Endothelial cell of umbilical vein (primary cell): ENCODE measurements around the gene CARD10. TPM values are rescaled to one million over a fixed set of nuclear protein-coding genes. Genes with fewer than 3 reads are reported as not detected.

Experiments used
- BruUV-seq: library from RNA; stranded (reverse); fragments of 400-500 nt; replicated peaks from 2 replicates; lab custom pipeline; 2021; lab: Mats Ljungman, UMichigan
- CTCF ChIA-PET: fragments of 300-600, 350-600 bp; sonication (Branson Sonifier 250); formaldehyde crosslinking; loops from one replicate; lab custom pipeline; 2021; ENCODE audit warnings: antibody characterized with exemption, inconsistent platforms; lab: Charles Lee
- POLR2A ChIA-PET: fragments of 300-600, 350-600 bp; sonication (Branson Sonifier 250); formaldehyde crosslinking; loops from one replicate; lab custom pipeline; 2021; ENCODE audit warnings: antibody characterized with exemption, inconsistent platforms; lab: Charles Lee
- DNase-seq: peaks from one replicate; pipeline ENCODE4 v3.0.0-alpha.2; 2011; ENCODE audit warnings: low read depth, low spot score
- FAIRE-seq: peaks from 2 replicates; lab custom pipeline; 2011; peaks lifted over from hg19 to GRCh38; lab: Jason Lieb, UNC
- H2AFZ ChIP-seq: 2 replicates; pipeline ENCODE4 v1.6.0; 2012; ENCODE audit warnings: low read depth, low read length, control low read depth, inconsistent platforms
- H3K27ac ChIP-seq: 2 replicates; pipeline ENCODE4 v1.5.1; 2011; ENCODE audit warnings: low read depth, mild to moderate bottlenecking, control low read depth, low read length, moderate library complexity; ENCODE audit not compliant: insufficient read depth
- H3K27me3 ChIP-seq, 2 experiments: 2 replicates each; pipeline versions ENCODE4 v1.6.0 to v1.6.1; 2011; ENCODE audit warnings: low read length in 2 of 2, mixed read lengths in 1 of 2; ENCODE audit not compliant: control insufficient read depth in 2 of 2, insufficient read depth in 2 of 2
- H3K36me3 ChIP-seq, 2 experiments: 2 replicates in 1 of 2; 3 replicates in 1 of 2; pipeline ENCODE4 v1.5.1; 2011; ENCODE audit warnings: low read length in 2 of 2, mild to moderate bottlenecking in 1 of 2, moderate library complexity in 1 of 2; ENCODE audit not compliant: control insufficient read depth in 2 of 2, insufficient read depth in 2 of 2; ENCODE audit errors: extremely low read depth in 1 of 2
- H3K4me1 ChIP-seq: 3 replicates; pipeline ENCODE4 v1.5.1; 2011; ENCODE audit warnings: mild to moderate bottlenecking, low read length; ENCODE audit not compliant: control insufficient read depth, insufficient read depth; ENCODE audit errors: extremely low read depth
- H3K4me2 ChIP-seq: 2 replicates; pipeline ENCODE4 v1.6.1; 2011; ENCODE audit warnings: low read length, control low read depth, mixed read lengths; ENCODE audit not compliant: insufficient read depth
- H3K4me3 ChIP-seq, 3 experiments: fragments of 200-600 bp in 1 of 3; sonication (generic), shearing (Covaris generic) in 1 of 3; replicated peaks in 1 of 3; 2 replicates each; pipeline ENCODE4 v1.5.1; 2011 to 2016; ENCODE audit warnings: control low read depth in 3 of 3, low read length in 3 of 3, mild to moderate bottlenecking in 2 of 3, inconsistent platforms in 1 of 3, low read depth in 1 of 3, moderate library complexity in 1 of 3; ENCODE audit not compliant: insufficient read depth in 1 of 3
- H3K79me2 ChIP-seq: 2 replicates; pipeline ENCODE4 v1.6.0; 2012; ENCODE audit warnings: low read length, inconsistent platforms; ENCODE audit not compliant: control insufficient read depth, insufficient read depth
- H3K9ac ChIP-seq: replicated peaks from 2 replicates; pipeline ENCODE3; 2011; ENCODE audit warnings: low read length, control low read depth; ENCODE audit not compliant: insufficient read depth; ENCODE audit errors: extremely low read depth
- H3K9me1 ChIP-seq: replicated peaks from 3 replicates; pipeline ENCODE4 v1.6.0; 2011; ENCODE audit warnings: mild to moderate bottlenecking, low read length; ENCODE audit not compliant: control insufficient read depth, insufficient read depth; ENCODE audit errors: extremely low read depth
- H3K9me3 ChIP-seq: replicated peaks from 2 replicates; pipeline ENCODE4 v1.5.1; 2012; ENCODE audit warnings: low read length, inconsistent platforms; ENCODE audit not compliant: control insufficient read depth, insufficient read depth
- H4K20me1 ChIP-seq: replicated peaks from 2 replicates; pipeline ENCODE3; 2011; ENCODE audit warnings: mild to moderate bottlenecking, low read length; ENCODE audit not compliant: control insufficient read depth, insufficient read depth; ENCODE audit errors: extremely low read depth
- EZH2 ChIP-seq: IDR thresholded peaks from 2 replicates; pipeline ENCODE4 v1.6.1; 2012; ENCODE audit warnings: borderline replicate concordance, low read depth, mild to moderate bottlenecking, moderate library complexity, low read length, inconsistent platforms; ENCODE audit not compliant: severe bottlenecking
- FOS ChIP-seq: IDR thresholded peaks from 2 replicates; pipeline ENCODE4 v1.6.1; 2011; ENCODE audit warnings: mild to moderate bottlenecking, low read length, moderate library complexity, borderline replicate concordance; ENCODE audit not compliant: insufficient read depth
- GATA2 ChIP-seq: IDR thresholded peaks from 2 replicates; pipeline ENCODE4 v1.7.0; 2011; ENCODE audit warnings: low read depth, mild to moderate bottlenecking, moderate library complexity, mixed read lengths, low read length; ENCODE audit not compliant: insufficient read length, insufficient read depth
- JUN ChIP-seq: IDR thresholded peaks from 2 replicates; pipeline ENCODE4 v1.6.1; 2011; ENCODE audit warnings: borderline replicate concordance, low read depth; ENCODE audit not compliant: insufficient read length, insufficient read depth
- POLR2AphosphoS5 ChIP-seq: IDR thresholded peaks from 2 replicates; pipeline ENCODE4 v1.6.1; 2012; ENCODE audit warnings: low read depth, mild to moderate bottlenecking, control low read depth, low read length, moderate library complexity; ENCODE audit not compliant: insufficient read depth
- dilution Hi-C: fragments of 300-500 bp; cut with MboI; formaldehyde crosslinking; loops from one replicate; pipeline ENCODE4 v1.15.0; 2019; ENCODE audit warnings: low sequenced_read_pairs; ENCODE audit not compliant: extremely low pct_ligation_motif_present
- intact Hi-C: fragments of 100-400 bp; cut with micrococcal nuclease; formaldehyde crosslinking; loops from one replicate; pipeline ENCODE4 v1.10.0; 2022
- polyA plus RNA-seq, 4 experiments: library from polyadenylated mRNA; depleted of rRNA in 3 of 4; stranded (reverse) in 3 of 4; unstranded in 1 of 4; fragments of >200 nt; gene quantifications; 2 replicates each; pipeline versions ENCODE4 v1.2.1 to v1.2.3, GENCODE V29; 2011 to 2012; ENCODE audit warnings: missing spikeins in 1 of 4
- total RNA-seq: library from RNA; stranded (reverse); gene quantifications from 2 replicates; pipeline ENCODE4 v1.2.3, GENCODE V29; 2021
- TF ChIP-seq, protein P1 (sequence below), 2 donors: IDR thresholded peaks; 1 replicate in 1 of 2; 2 replicates in 1 of 2; pipeline ENCODE4 v1.5.1; 2011; ENCODE audit warnings: low read length in 2 of 2, mild to moderate bottlenecking in 2 of 2, moderate library complexity in 2 of 2, control low read depth in 1 of 2, inconsistent platforms in 1 of 2, low read depth in 1 of 2; ENCODE audit not compliant: insufficient read depth in 1 of 2; ENCODE audit errors: extremely low read depth in 1 of 2
- TF ChIP-seq, protein P2 (sequence below): IDR thresholded peaks from 2 replicates; pipeline ENCODE4 v1.6.1; 2011; ENCODE audit not compliant: insufficient read depth, insufficient read length

The CARD10 gene
- total and polyA plus RNA-seq, 2 donors (not counting 3 experiments of a cell fraction or from before 2014, with no cell fraction given) = 36.1 to 39.5 TPM

DNA sequence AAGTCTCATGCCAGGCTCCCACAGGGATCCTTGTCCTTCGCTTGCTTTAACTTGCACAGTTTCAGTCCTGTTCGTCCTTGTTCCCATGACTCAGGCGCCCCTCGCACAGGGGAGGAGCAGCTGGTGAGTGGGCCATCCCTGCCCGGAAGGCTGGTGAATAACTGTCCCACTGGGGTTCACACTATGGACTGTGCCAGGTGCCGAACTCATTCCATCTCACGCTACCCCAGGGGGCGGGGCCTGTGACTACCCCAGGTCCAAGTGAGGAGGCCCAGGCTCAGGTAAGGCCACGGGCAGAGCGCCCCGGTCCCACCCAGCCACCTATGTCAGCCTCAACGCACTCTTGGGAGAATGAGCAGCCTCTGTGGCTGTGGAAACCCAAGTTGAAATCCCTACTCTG, 7.2 kb upstream of the CARD10 start:
- dilution Hi-C loops = no loop called here
- Histone ChIP-seq H3K36me3 (no peaks in the 10 kb centered on the region), H3K4me1 (peaks cover 13% of the 10 kb centered on the region), H2AFZ (no peak overlapping the region), H3K9me1 (no peaks in the 10 kb centered on the region), H3K4me2 (no peak overlapping the region), H4K20me1 (no peaks in the 10 kb centered on the region), H3K79me2 (no peaks in the 10 kb centered on the region), H3K27me3 (no peaks in the 10 kb centered on the region), H3K4me3 (no peak overlapping the region), H3K9me3 (no peaks in the 10 kb centered on the region), H3K27ac (no peak overlapping the region), H3K9ac (no peak overlapping the region)
- ChIA-PET CTCF (no interaction called here), POLR2A (no interaction called here)
- BruUV-seq = no TSS peak
- DNase-seq (no peak), FAIRE-seq (no peak)
- intact Hi-C loops = no loop called here
- no peak for TF ChIP-seq EZH2
- TF ChIP-seq, protein P1, sequence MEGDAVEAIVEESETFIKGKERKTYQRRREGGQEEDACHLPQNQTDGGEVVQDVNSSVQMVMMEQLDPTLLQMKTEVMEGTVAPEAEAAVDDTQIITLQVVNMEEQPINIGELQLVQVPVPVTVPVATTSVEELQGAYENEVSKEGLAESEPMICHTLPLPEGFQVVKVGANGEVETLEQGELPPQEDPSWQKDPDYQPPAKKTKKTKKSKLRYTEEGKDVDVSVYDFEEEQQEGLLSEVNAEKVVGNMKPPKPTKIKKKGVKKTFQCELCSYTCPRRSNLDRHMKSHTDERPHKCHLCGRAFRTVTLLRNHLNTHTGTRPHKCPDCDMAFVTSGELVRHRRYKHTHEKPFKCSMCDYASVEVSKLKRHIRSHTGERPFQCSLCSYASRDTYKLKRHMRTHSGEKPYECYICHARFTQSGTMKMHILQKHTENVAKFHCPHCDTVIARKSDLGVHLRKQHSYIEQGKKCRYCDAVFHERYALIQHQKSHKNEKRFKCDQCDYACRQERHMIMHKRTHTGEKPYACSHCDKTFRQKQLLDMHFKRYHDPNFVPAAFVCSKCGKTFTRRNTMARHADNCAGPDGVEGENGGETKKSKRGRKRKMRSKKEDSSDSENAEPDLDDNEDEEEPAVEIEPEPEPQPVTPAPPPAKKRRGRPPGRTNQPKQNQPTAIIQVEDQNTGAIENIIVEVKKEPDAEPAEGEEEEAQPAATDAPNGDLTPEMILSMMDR (IDR thresholded peaks at IDR 0.05; ENCODE audit: extremely low read depth in 1 of 2, insufficient read depth in 1 of 2, low read depth in 1 of 2, low read length in 2 of 2) = no peak
- TF ChIP-seq JUN = no peak

DNA sequence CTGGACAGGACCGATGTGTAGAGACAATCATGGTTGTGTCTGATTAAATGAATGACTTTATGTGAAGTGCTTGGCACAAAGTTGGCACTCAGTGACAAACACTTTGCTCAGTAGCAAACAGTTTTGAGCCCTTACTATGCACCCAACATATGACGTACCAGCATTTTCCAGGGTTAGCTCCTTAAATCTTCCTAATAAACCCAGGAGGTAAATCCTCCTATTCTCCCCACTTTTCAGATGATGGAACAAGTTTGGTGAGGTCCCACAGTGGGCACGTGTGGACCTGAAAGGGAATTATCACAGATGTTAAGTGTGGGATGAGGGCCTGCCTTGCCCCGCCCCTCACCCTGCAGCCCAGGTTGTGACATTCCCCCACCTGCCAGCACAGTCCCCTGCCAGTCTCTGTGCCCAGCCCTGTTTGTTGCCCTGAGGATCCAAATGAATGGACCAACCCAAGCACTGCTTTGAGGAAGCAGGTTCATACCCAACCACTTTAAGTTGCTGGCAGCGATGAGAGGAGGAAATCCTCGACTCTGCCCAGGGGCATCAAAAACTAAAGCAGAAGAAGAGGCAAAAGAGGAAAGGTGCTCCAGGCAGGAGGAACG, 6.6 kb upstream of the CARD10 start:
- FAIRE-seq (no peak), DNase-seq (no peak)
- intact Hi-C loops = no loop called here
- TF ChIP-seq GATA2 = no peak
- TF ChIP-seq, protein P1 (IDR thresholded peaks at IDR 0.05; ENCODE audit: extremely low read depth in 1 of 2, insufficient read depth in 1 of 2, low read depth in 1 of 2, low read length in 2 of 2) = no peak
- TF ChIP-seq, protein P2, sequence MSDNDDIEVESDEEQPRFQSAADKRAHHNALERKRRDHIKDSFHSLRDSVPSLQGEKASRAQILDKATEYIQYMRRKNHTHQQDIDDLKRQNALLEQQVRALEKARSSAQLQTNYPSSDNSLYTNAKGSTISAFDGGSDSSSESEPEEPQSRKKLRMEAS = no peak
- no peak for TF ChIP-seq JUN
- TF ChIP-seq POLR2AphosphoS5 = no peak
- no peak for TF ChIP-seq EZH2
- TF ChIP-seq FOS = no peak
- CTCF ChIA-PET = interaction anchor here (0.9 to 1.5 kb wide), 2 partner anchors 27 to 67 kb away, joined by 3 to 5 read pairs; no protein-coding TSS in a partner anchor
- dilution Hi-C loops = no loop called here
- Histone ChIP-seq H3K9ac (no peak overlapping the region), H4K20me1 (no peaks in the 10 kb centered on the region), H3K27ac (peak overlapping the region; percentile 49), H3K4me1 (peaks cover 13% of the 10 kb centered on the region), H2AFZ (peak overlapping the region; percentile 52), H3K4me3 (peak overlapping the region in 1 of 3 experiments; percentile 0), H3K79me2 (no peaks in the 10 kb centered on the region), H3K4me2 (peak overlapping the region; percentile 12), H3K9me1 (no peaks in the 10 kb centered on the region), H3K36me3 (no peaks in the 10 kb centered on the region), H3K9me3 (no peaks in the 10 kb centered on the region), H3K27me3 (no peaks in the 10 kb centered on the region)
- no TSS peak for BruUV-seq
- POLR2A ChIA-PET = no interaction called here
